ENCODE results near the gene HTR3B.
A peak's percentile ranks its signal among the peaks of the same experiment; 100 is the strongest.

HTR3B gene

GRCh38 chr11:113991170-113991569, 86.6 kb downstream of the HTR3B start:
- no peak for DNase-seq (ENCODE audit: low read depth in 2 of 2)

DNA sequence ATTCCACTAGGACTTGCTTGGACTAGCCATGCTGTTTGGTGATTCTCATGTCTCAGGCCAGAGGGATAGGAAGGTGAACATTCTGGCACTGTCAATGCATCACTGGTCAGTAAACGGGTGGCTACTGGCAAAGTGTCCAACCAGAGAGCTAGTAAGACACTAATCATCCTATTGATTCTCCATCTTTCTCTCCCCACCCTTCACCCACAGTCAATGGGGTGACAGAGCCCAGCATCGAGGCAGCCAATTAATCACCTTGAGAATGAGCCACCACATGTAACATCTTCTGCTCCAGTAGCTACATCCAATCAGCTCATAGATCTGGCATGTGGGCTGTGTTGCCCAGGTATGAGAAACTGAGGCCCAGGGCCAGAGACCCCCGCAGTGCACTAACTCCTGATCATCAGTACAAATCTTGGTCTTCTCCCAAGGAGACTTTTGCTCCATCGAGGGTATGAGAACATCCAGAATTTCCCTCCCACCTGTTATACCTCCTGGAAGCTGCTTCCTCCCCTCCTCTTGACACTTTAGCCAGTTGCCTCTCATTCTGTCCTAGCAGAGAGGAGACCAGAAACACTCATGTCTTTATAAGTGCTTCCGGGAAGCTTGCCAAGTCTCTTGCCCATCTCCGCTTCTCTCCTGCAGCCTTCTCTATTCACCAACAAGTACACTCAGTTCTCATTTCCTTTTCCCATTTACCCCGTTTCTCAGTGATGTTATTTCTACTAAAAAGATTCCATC, 87.3 kb downstream of the HTR3B start:
- no peak for DNase-seq (ENCODE audit: low read depth in 2 of 2)

DNA sequence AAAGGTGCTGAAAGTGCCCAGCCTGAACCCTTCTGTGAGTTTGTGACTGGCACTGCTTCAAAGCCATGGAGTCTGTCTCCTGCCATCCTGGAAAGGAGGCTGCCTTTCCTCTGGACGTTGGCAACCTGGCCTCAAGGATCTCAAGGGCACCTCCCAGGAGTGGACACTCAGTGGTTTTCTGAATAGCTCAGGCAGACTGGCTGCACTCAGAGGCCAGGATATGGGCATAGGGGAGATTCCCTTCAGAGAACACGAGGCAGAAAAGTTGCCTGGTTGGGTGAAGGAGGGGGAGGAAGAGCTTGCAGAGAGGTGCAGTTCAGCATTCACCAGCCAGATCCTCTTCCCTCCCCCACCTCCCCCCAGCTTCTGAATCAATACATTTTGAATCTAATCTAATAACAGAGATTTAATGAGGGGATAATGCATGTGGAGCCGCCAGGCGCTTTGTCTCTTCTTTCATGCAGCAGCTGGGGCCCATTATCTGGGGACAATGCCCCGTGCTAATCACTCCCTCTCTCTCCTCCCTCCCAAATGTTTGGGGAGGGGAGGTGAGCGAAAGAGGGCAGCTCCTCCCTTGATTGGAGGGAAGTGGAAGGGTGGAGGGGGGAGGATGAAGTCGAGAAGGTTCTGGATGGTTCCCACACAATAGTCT, 88.0 kb downstream of the HTR3B start:
- no peak for DNase-seq (ENCODE audit: low read depth in 2 of 2)

DNA sequence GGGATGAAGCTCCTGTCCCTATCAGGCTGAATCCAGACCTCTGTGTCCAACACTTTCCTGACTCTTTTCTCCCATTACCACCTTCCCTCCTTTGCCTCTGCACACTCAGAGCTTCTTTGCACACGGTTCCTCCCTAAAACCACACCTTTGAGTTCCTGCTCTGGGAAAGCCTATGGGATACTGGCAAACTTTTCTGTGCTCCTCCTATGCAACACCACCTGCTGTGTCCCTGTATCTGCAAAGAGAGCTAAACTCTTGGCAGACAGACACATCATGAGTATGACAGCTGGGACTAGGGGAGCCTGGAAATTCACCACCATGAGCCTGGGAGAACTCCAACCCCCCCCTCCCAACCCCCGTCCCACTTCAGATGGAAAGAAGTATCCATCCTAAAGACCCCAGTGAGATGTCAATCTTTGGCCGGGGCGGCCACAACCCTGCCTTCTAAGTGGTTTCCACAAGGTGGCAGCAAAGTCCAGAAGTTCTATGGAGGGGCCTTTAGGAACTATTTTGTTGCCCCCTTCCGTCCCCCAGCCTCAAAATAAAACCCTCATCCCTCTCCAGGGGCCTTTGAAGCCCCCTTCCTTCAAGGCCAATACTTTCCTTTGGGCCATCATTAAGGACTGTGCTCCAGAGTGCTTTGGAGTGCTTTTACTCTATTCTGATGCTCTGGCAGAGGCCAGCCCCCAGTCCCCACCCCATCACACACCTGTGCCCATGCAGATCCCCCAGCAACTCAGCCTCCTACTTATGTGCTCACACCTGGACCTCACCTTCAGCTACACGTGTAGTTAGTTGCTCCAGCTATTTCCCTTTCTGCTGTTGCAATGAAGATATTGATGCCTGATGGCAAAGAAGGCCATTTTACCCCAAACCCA, 89.7 kb downstream of the HTR3B start:
- DNase-seq (ENCODE audit: low read depth in 2 of 2) = peak; percentile 6 to 16
